DOHH2 (cell line): Measurements from ENCODE around the gene PSAP.

Source experiments
- CTCF ChIP-seq: fragments of 200-600 bp; sonication (generic); IDR thresholded peaks from one replicate; pipeline ENCODE4 v1.5.1; 2014; ENCODE audit warnings: antibody characterized with exemption, mild to moderate bottlenecking, low read depth, low read length; ENCODE audit not compliant: poor library complexity, severe bottlenecking
- EZH2phosphoT487 ChIP-seq: fragments of 200-600 bp; sonication (generic); IDR thresholded peaks from 2 replicates; pipeline ENCODE4 v1.6.1; 2017; ENCODE audit warnings: borderline replicate concordance, mild to moderate bottlenecking, antibody characterized with exemption, low read length, moderate library complexity, mixed read lengths

- no peak for TF ChIP-seq CTCF
- no peak for TF ChIP-seq EZH2phosphoT487
These were observed 61.2 kb downstream of the PSAP start for GRCh38 chr10:71789871-71790270.
